SKM-1 (cell line): ENCODE measurements around the gene EIF5A2.
"Not testable (repeated sequence)": the region's sequence is repeated elsewhere in the genome, so short reads cannot be mapped to it uniquely, and the experiment has no call there.

Experiments used
- DNase-seq: peaks from one replicate; lab custom pipeline; 2025; ENCODE audit not compliant: unreplicated experiment; lab: John Stamatoyannopoulos, UW

EIF5A2 gene

DNA sequence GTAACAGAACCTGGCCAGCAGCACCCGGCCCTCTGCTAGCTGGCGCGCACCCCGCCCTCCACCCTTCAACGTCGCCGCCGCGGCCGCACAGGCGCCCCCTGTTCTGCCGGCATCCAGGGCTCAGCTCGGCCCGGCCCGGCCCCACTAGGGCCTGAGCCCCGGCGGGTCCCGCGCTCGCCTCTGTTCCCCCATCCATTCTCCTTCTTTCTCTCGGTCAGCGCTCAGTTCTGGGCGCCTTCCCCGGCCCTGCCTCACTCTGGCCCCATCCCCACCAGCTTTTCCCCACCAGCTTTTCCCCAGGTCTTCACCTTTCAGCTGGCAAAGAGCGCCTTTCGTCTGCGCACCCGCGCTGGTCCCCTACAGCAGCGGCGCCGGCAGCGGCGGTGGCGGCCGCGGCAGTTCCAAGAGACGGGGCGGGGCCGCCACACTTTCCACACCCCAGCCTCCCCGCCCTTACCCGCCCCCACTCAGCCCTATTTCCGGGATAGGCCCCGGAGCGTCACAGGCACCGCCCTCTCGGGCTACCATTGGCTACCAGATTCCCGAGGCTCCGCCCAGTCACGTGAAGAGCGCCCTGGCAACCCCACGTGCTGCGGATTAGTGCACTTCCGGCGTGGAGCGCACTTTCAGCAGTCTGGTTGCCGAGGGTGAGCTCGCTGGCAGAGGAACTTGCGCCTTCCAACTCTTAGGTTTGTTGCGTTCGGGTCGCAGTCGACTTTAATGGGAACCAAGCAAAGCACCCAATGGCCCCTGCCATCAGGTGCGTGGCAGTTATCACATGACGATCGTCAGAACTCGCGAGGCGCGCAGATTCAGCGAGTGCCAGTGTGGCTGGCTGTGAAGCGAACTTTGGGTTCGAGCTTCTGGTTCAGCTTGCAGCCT lies at the start of gene EIF5A2:
EIF5A2 (minus strand) TSS at position 403 of the 882 bp plus-strand sequence. CDS start 831 bp downstream, outside the sequence.
- DNase-seq, result peak; percentile 61

DNA sequence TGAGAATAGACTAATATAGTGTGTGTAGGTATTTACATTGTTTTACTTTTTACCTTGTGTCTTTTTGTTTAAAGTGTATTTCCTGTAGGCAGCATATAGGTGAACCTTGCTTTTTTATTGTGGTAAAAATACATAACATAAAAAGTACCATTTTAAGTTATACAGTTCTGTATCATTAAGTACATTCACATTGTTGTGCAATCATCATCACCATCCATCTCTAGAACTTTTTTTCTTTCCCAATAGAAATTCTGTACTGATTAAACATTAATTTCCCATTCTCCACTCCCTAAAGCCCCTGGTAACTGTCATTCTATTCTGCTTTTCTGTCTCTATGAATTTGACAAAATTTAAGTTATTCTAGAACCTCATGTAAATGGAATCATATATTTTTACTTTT lies 48.2 kb upstream of the EIF5A2 start:
- DNase-seq, result no peak

DNA sequence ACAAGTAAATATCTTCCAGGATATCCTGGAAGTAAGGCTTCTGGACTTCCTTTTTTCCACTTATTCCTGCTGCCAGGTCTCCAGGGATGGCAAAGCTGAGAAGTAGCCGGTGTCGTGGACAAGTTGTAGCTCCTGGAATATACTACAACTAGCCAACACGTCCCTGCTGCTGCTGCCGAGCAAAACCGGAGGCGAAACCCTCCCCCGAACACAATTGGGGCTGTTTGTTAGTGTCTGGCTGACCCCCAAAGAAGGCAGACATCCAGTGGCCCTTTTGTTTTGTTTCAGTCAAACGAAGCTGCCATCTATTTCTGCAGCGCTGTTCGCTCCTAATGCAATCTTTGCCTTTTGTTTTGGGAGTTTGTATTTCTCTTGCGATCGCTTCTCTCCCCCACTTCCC lies 45.3 kb upstream of the EIF5A2 start:
- no peak for DNase-seq

DNA sequence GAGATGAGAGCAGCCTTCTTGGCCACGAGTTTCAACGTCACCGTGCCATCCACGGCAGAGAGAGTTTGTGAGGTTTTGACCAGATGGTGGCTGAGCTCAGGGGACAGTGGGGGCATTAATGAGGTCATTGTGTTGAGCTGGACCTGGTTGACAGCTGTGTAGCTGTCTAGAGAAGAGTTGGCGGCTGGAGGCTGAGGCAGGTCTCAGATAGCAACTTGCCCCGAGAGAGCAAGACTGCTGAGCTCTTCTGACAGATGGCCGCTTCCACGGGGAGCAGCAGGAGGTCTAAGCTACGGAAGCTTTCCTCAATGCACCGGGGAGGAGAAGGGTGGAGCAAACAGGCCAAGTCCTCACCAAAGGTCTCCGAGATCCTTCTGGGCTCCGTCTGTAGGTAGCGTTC lies 44.8 kb upstream of the EIF5A2 start:
- no peak for DNase-seq

DNA sequence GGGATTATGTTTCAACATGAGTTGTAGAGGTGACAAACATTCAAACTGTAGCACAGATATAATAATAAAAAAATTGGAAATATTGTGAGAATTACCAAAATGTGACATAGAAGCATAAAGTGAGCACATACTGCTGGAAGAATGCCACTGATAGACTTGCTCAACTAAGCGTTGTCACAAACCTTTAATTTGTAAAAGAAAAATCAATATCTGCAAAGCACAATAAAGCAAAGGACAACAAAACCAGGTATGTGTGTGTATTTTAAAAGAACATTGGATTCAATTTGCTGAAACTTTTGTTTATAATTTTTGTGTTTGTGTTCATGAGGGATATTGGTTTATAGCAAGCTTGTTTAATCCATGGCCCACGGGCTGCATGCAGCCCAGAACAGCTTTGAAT lies 40.8 kb upstream of the EIF5A2 start:
- no peak for DNase-seq

DNA sequence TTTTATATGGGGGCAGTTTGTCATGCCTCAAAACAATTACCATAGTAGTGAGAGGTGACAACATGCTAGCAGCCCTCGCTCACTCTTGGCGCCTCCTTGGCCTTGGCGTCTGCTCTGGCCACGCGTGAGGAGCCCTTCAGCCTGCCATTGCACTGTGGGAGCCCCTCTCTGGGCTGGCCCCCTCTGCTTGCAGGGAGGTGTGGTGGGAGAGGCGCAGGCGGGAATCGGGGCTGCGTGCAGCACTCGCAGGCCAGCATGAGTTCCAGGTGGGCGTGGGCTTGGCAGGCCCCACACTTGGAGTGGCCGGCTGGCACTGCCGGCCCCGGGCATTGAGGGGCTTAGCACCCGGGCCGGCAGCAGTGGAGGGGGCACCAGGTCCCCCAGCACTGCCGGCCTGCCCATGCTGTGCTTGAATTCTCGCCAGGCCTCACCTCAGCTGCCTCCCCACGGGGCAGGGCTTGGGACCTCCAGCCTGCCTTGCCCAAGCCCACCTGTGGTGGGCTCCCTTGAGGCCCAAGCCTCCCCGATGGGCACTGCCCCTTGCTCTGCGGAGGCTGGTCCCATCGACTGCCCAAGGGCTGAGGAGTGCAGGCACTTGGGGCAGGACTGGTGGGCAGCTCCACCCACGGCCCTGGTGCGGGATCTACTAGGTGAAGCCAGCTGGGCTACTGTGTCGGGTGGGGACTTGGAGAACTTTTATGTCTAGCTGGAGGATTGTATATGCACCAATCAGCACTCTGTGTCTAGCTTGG lies 38.8 kb upstream of the EIF5A2 start:
- DNase-seq, result no peak

DNA sequence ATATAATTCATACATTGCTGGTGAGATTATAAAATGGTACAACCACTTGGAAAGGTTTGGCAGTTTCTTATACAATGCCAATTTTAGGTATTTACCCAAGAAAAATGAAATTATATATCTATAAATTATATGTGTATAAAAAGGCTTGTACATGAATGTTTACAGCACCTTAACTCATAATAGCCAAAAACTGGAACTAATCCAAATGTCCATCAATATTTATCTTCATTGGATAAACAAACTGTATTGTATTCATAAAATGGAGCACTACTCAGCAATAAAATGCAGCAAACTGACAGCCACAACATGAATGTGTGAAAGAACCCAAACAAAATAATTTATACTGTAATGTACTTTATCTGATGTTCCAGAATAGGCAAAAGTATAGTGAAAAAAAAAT lies 33.6 kb upstream of the EIF5A2 start:
- no peak for DNase-seq

DNA sequence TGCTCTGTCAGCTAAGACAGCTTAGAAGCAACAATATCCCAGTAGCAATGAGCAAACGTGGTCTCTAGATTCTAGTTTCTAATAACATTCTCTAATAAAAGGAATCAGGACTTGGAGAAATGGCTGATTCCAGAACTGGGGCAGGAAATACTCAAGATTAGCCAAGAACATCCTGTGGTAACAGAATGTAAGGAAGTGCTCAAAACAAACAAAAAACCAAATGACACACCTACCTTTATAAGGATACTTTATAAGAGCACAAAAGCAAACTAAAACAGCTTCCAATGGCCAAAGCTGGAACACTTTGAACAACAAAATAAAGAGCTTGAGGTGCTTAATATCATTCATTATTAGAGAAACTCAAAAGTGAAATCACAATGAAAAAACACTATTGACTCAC lies 33.1 kb upstream of the EIF5A2 start:
- no peak for DNase-seq

DNA sequence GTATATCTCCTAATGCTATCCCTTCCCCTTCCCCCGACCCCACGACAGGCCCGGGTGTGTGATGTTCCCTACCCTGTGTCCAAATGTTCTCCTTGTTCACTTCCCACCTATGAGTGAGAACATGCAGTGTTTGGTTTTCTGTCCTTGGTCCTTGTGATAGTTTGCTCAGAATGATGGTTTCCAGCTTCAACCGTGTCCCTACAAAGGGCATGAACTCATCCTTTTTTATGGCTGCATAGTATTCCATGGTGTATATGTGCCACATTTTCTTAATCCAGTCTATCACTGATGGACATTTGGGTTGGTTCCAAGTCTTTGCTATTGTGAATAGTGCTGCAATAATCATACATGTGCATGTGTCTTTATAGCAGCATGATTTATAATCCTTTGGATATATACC lies 24.6 kb upstream of the EIF5A2 start:
- not testable (repeated sequence) for DNase-seq

DNA sequence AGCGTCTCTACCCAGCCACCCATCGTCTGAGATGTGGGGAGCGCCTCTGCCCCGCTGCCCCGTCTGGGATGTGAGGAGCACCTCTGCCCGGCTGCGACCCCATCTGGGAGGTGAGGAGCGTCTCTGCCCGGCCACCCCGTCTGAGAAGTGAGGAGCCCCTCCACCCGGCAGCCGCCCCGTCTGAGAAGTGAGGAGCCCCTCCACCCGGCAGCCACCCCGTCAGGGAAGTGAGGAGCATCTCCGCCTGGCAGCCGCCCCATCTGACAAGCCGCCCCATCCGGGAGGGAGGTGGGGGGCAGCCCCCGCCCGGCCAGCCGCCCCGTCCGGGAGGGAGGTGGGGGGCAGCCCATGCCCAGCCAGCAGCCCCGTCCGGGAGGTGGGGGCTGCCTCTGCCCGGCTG lies 15.1 kb upstream of the EIF5A2 start:
- DNase-seq, result not testable (repeated sequence)

DNA sequence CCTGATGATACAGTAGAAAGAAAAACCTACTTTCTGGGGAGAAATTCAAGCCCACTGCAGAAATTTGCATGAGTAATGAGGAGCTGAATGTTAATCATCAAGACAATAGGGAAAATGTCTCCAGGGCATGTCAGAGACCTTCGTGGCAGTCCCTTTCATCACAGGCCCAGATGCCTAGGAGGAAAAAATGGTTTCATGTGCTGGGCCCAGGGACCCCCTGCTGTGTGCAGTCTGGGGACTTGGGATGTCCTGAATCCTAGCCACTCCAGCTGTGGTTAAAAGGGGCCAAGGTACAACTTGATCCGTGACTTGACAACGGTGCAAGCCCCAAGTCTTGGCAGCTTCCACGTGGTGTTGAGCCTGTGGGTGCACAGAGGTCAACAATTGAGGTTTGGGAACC lies 10.3 kb upstream of the EIF5A2 start:
- DNase-seq, result no peak

DNA sequence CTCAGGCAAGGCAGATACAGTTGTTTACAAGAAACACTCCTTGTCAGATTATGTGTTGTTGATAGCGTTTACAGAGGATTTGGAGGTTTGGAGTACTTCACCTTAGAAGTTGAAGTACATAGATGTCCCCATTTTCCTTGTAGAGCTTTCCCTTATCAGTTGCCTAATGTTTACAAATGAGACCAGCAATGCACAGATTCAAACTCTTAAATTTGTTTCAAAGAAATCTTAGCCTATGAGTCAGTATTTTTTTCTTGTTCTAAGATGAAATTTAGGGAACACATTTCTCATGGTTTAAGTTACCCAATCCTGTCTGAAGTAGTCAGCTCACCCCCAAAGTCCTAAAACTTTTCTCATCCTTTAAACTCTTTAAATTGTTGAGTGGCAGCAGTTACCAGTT lies 6.3 kb upstream of the EIF5A2 start:
- DNase-seq, result no peak

DNA sequence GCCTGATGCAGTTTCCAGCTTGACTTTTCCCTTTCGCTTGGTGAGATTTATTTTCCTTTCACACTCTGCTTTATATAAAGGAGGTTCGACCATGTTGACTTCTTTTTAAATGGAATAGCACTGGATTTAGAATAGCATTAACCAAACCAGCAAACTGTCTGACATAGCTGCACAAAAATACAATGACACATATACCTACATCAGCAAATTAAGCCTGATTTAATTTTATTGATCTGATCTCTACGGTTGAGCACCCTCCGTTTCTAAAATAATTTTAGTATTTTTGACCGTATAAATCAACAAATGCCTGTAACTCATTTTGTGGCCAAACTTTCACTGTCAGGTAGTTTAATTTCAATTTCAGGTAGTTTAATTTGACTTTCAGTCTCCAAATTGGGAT lies 5.8 kb upstream of the EIF5A2 start:
- no peak for DNase-seq

DNA sequence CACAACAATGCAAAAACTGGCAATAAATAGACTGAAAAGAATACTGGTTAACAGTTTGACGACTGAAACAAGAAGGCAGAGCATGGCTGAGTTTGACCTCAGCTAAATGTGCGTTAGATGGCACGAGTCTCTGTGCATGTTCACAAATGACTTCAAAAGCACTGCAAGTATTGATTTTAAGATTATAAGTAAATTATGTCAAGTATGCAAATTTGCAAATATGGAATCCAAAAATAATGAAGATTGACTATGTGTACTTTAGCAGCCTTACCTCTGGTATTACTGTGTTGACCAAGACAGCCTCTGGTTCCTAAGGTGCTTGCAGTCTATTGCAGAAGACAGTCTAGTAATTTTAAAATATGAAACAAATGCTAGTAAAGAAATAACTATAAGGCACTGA lies 2.6 kb upstream of the EIF5A2 start:
- no peak for DNase-seq

DNA sequence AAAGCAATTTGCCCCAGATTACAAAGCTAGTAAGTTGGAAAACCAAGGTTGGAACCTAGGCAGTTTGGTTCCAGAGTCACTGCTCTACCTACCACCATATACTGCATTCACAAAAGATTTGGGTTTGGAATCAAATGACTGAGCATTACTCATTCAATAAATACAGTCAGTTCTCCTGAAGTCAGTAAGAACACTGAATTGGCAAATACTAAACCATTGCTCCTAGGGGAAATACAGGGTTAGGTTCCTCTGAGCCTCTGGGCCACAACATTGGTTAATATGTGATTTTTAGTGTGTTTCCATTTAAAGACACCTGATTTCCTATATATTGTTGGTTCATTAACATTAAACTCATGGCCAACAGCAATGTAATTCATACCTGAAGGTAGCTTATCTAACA lies 2.1 kb upstream of the EIF5A2 start:
- DNase-seq, result no peak

DNA sequence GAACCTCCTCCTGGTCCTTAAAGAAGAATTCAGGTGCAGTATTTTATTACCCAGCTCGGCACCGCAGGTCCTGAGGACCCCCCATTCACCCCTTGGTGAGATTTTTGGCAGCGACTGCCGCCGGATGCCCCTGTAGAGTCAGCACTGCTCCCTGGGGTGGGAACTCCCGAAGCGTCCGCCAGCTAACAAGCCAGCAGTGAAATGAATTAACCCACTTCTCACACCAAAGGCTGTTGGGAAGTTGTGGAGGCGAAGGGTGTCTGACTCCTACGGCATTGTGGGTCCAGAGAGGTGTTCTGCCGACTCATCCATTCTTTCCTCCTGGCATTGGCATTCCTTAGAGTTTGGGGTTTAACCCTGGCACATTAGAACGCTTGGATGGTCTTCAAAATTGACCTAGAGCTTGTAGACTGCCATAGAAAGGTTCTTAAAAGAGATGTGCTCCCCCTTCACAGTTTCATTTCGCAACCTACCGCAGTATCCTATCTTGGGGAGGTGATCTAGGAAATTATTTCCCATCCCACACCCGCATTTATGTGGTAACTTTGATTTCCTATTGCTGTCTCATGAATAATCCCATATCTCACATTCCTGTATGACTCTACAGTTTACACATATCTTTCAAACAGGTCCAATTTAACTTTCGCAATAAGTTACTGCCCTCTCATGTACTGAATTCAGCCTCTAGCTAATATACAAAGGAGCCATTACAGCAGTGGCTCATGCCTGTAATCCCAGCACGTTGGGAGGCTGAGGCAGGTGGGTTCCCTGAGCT lies 879 bp upstream of the EIF5A2 start:
- no peak for DNase-seq

DNA sequence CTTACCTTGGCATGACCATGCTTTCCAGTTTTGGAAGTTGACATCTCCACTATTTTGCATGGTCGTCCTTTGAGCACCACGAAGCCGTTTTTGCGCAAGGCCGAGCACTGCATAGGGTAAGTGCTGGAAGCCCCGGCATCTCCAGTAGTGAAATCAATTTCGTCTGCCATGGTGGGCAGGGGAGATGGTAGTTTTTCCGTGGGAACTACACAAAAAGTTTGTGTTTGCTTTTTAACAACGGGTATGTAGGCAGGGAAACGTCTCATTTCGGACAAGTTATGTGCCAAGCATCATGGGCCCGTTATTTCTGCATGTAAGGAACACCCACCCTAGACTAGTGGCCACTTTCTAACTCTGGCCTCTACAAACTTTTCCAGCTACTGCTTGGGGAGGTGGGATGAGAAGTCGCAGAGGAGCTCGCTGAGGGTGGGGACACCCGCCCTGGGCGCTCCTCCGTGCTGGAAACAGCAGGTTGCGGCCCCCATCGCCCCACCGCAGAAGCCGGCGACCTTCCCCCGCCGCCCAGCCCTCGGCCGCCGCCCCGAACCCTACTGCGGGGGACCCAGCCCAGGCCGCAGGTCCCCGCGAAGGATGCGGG lies 701 bp downstream of the EIF5A2 start:
- DNase-seq, result no peak

DNA sequence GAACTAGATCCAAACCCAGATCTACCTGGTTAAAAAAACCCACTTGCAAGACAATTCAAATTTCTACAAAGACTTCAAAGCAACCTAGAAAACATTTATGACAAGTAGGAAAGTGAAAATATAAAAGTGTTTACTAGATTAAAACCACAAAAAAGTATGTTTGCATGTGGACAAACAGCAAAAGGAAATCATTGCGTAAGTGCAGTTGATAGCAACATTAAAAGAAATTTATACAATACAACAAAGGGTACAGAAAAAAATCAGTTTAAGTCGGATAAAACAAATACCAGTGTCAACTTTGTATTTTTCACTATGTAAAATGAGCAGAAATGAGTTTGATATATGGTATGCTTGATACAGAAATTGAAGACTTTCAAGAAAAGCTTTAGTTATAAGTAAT lies 2.6 kb downstream of the EIF5A2 start:
- DNase-seq, result no peak

DNA sequence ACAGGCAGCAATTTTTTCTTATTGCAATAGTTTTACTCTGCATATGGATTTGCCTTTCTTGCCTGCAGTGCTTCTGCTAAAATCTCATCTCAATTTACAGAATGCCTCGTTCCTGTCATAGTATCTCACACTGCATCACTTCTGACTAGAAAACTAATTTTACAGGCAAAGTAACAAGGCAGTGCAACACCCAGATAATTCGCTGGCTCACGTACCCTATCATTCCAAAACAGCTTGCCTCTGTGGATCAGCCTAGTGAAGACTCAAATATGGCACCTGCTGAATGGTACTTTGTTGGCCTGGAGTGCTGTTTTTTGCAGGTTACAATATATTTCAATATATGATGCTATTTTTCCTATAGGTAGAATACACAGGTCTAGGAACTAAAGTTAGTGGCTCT lies 5.3 kb downstream of the EIF5A2 start:
- DNase-seq, result no peak

DNA sequence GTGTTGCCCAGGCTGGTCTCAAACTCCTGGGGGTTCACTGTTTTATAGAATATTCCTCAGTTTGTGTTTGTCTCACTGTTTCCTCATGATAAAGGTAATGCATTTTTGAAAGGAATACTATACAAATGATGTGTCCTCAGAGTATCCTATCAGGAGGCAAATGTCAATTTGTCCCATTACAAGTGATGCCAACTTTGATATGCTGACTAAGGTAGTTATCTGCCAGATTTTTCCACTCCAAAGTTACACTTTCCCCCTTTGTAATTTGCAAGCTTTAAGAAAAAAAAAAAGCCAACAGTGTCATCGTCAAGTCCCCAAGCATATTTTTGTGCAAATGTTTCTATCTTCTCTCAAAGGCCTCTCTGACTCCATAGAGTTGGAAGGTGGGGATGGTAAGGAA lies 9.0 kb downstream of the EIF5A2 start:
- DNase-seq, result no peak

DNA sequence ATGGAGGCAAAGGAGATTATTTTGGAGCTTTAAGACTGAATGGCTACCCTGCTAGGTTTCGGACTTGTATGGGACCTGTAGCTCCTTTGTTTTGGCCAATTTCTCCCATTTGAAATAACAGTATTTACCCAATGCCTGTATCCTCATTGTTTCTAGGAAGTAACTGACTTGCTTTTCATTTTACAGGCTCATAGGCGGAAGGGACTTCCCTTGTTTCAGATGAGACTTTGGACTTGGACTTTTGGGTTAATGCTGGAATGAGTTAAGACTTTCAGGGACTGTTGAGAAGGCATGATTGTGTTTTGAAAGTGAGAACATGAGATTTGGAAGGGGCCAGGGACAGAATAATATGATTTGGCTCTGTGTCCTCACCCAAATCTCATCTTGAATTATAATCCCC lies 10.5 kb downstream of the EIF5A2 start:
- DNase-seq, result no peak
